ENCODE results near the gene B4GALT5.
"Not testable (repeated sequence)": the region's sequence is repeated elsewhere in the genome, so short reads cannot be mapped to it uniquely, and the experiment has no call there.

Gene B4GALT5

GRCh38 chr20:49713753-49714712 is at the start of gene B4GALT5:
TSS of gene B4GALT5 (minus strand) at chr20:49713878. CDS start at chr20:49713690, 188 bp downstream.
- peak; percentile 97 for DNase-seq (ENCODE audit: low spot score)

- DNase-seq (ENCODE audit: low spot score): no peak
Observed at GRCh38 chr20:49762940-49763766, 49.5 kb upstream of the B4GALT5 start.

GRCh38 chr20:49761888-49762287 is 48.2 kb upstream of the B4GALT5 start:
- DNase-seq (ENCODE audit: low spot score): not testable (repeated sequence)

- DNase-seq (ENCODE audit: low spot score): no peak
Observed at GRCh38 chr20:49759266-49759950, 45.7 kb upstream of the B4GALT5 start.

GRCh38 chr20:49758781-49759180 is 45.1 kb upstream of the B4GALT5 start:
- DNase-seq (ENCODE audit: low spot score): no peak

- no peak for DNase-seq (ENCODE audit: low spot score)
Observed at GRCh38 chr20:49757597-49757996, 43.9 kb upstream of the B4GALT5 start.

GRCh38 chr20:49756241-49756640 is 42.6 kb upstream of the B4GALT5 start:
- DNase-seq (ENCODE audit: low spot score): no peak

GRCh38 chr20:49754596-49754995 is 40.9 kb upstream of the B4GALT5 start:
- DNase-seq (ENCODE audit: low spot score): no peak

GRCh38 chr20:49753133-49753532 is 39.5 kb upstream of the B4GALT5 start:
- DNase-seq (ENCODE audit: low spot score): no peak

- DNase-seq (ENCODE audit: low spot score): no peak
Observed at GRCh38 chr20:49752201-49752903, 38.7 kb upstream of the B4GALT5 start.

GRCh38 chr20:49751397-49751736 is 37.7 kb upstream of the B4GALT5 start:
- no peak for DNase-seq (ENCODE audit: low spot score)

GRCh38 chr20:49750611-49751396 is 37.1 kb upstream of the B4GALT5 start:
- DNase-seq (ENCODE audit: low spot score): no peak

GRCh38 chr20:49749625-49750024 is 35.9 kb upstream of the B4GALT5 start:
- no peak for DNase-seq (ENCODE audit: low spot score)

- DNase-seq (ENCODE audit: low spot score): no peak
Observed at GRCh38 chr20:49748525-49748838, 34.8 kb upstream of the B4GALT5 start.

GRCh38 chr20:49747707-49748524 is 34.2 kb upstream of the B4GALT5 start:
- DNase-seq (ENCODE audit: low spot score): no peak

- DNase-seq (ENCODE audit: low spot score): no peak
Observed at GRCh38 chr20:49742948-49743347, 29.3 kb upstream of the B4GALT5 start.

- no peak for DNase-seq (ENCODE audit: low spot score)
Observed at GRCh38 chr20:49741977-49742376, 28.3 kb upstream of the B4GALT5 start.

GRCh38 chr20:49740807-49741206 is 27.1 kb upstream of the B4GALT5 start:
- DNase-seq (ENCODE audit: low spot score): no peak

GRCh38 chr20:49739042-49739441 is 25.4 kb upstream of the B4GALT5 start:
- DNase-seq (ENCODE audit: low spot score): no peak

- DNase-seq (ENCODE audit: low spot score): no peak
Observed at GRCh38 chr20:49737260-49737659, 23.6 kb upstream of the B4GALT5 start.
